ENCODE measurements around the gene HSPB6. TPM values are rescaled to one million over a fixed set of nuclear protein-coding genes. Genes with fewer than 3 reads are reported as not detected.

HSPB6 gene
- total RNA-seq, 1 experiment from 2014 or later = 2.7 TPM

DNA sequence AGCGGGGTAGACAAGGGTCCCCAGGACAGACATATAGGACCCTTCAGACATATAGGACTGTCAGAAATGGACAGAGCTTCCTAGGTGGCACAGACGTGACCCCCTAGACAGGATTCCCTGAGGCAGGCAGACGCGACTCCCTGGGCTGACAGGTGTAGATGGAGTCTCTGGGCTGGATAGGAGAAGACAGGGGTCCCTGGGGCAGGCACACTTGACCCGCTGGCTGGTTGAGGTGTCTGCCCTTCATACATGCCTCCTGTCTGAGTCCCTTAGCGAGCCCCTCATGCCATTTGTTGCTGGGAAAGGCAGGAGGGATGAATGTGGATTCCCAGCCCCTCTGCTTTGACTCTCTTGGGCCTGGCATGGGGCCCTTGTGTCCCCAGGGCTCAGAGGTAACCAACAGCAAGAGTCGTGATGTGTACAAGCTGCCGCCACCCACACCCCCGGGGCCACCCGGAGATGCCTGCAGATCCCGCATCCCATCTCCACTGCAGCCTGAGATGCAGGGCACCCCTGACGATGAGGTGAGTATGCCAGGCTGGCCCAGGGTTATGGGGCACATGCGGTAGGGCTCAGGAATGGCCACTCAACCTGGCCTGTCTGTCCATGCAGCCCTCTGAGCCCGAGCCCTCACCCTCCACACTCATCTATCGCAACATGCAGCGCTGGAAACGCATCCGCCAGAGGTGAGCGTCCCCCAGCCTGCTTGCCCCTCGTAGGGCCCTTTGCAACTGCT lies 3.0 kb downstream of the HSPB6 start:
- no TSS peak for BruUV-seq (replicated peaks)
- TF ChIP-seq, protein P1, sequence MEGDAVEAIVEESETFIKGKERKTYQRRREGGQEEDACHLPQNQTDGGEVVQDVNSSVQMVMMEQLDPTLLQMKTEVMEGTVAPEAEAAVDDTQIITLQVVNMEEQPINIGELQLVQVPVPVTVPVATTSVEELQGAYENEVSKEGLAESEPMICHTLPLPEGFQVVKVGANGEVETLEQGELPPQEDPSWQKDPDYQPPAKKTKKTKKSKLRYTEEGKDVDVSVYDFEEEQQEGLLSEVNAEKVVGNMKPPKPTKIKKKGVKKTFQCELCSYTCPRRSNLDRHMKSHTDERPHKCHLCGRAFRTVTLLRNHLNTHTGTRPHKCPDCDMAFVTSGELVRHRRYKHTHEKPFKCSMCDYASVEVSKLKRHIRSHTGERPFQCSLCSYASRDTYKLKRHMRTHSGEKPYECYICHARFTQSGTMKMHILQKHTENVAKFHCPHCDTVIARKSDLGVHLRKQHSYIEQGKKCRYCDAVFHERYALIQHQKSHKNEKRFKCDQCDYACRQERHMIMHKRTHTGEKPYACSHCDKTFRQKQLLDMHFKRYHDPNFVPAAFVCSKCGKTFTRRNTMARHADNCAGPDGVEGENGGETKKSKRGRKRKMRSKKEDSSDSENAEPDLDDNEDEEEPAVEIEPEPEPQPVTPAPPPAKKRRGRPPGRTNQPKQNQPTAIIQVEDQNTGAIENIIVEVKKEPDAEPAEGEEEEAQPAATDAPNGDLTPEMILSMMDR (conservative IDR thresholded peaks at IDR 0.05) = no peak
- TF ChIP-seq EZH2 (IDR thresholded peaks at IDR 0.05; ENCODE audit: low read depth) = no peak
- Histone ChIP-seq H3K36me3 (ENCODE audit: low read depth) (no peaks in the 10 kb centered on the region), H3F3A (ENCODE audit: insufficient read depth, low read depth) (peaks cover 13% of the 10 kb centered on the region; the same call in 1 of the 2 replicates), H3K9me3 (ENCODE audit: insufficient read depth, low read depth) (no peaks in the 10 kb centered on the region), H3K4me2 (no peak overlapping the region), H3K79me2 (ENCODE audit: low read depth) (peaks cover 13% of the 10 kb centered on the region), H3K4me3 (no peak overlapping the region), H3K27ac (no peak overlapping the region), H3K4me1 (replicated peaks; ENCODE audit: insufficient read depth) (peaks cover 25% of the 10 kb centered on the region), H4K20me1 (ENCODE audit: insufficient read depth) (peaks cover 2% of the 10 kb centered on the region; the same call in 1 of the 2 replicates), H3K9me2 (ENCODE audit: insufficient read depth) (no peaks in the 10 kb centered on the region), H3K27me3 (ENCODE audit: insufficient read depth, low read depth) (no peaks in the 10 kb centered on the region), H2AFZ (no peak overlapping the region)
- DNase-seq = no peak
- ChIA-PET CTCF (no interaction called here), POLR2A (ENCODE audit: unreplicated experiment) (no interaction called here)
- intact Hi-C loops (cut with micrococcal nuclease; ENCODE audit: unreplicated experiment) = no loop called here

DNA sequence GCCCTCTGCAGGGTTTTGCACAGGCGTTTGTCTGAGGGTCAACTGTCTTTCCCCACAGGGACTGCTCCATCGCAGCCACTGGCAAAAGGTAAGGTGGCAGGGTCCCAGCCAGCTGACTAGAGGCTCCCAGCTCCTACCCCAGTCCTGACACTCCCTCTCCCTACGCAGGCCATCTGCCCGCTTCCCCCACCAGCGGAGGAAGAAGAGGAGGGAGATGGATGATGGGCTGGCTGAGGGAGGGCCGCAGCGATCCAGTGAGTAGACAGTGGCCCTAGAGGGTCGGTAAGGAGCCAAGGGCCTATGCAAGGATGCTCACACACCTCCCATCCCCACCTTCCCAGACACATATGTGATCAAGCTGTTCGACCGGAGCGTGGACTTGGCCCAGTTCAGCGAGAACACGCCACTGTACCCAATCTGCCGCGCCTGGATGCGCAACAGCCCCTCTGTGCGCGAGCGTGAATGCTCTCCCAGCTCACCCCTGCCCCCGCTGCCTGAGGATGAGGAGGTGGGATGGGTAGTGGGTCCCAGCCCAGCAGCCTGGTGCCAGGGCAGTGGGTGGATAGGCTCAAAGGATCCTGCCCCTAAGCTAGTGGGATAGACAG lies 4.0 kb downstream of the HSPB6 start:
- POLR2A ChIA-PET (ENCODE audit: unreplicated experiment) = interaction anchor here (0.7 kb wide), 1 partner anchor 196 kb away, joined by 4 read pairs; no protein-coding TSS in a partner anchor
- Histone ChIP-seq H3K27ac (no peak overlapping the region), H2AFZ (no peak overlapping the region), H4K20me1 (ENCODE audit: insufficient read depth) (no peaks in the 10 kb centered on the region), H3K9me2 (ENCODE audit: insufficient read depth) (no peaks in the 10 kb centered on the region), H3K4me2 (no peak overlapping the region), H3K4me3 (no peak overlapping the region), H3K4me1 (replicated peaks; ENCODE audit: insufficient read depth) (peaks cover 25% of the 10 kb centered on the region), H3F3A (ENCODE audit: insufficient read depth, low read depth) (peaks cover 14% of the 10 kb centered on the region), H3K9me3 (ENCODE audit: insufficient read depth, low read depth) (no peaks in the 10 kb centered on the region), H3K36me3 (ENCODE audit: low read depth) (no peaks in the 10 kb centered on the region), H3K27me3 (ENCODE audit: insufficient read depth, low read depth) (no peaks in the 10 kb centered on the region), H3K79me2 (ENCODE audit: low read depth) (peaks cover 11% of the 10 kb centered on the region)
- CTCF ChIA-PET = no interaction called here
- no TSS peak for BruUV-seq (replicated peaks)
- TF ChIP-seq, protein P1 (conservative IDR thresholded peaks at IDR 0.05) = no peak
- no peak for TF ChIP-seq EZH2 (IDR thresholded peaks at IDR 0.05; ENCODE audit: low read depth)
- DNase-seq = no peak
- intact Hi-C loops (cut with micrococcal nuclease; ENCODE audit: unreplicated experiment) = no loop called here

DNA sequence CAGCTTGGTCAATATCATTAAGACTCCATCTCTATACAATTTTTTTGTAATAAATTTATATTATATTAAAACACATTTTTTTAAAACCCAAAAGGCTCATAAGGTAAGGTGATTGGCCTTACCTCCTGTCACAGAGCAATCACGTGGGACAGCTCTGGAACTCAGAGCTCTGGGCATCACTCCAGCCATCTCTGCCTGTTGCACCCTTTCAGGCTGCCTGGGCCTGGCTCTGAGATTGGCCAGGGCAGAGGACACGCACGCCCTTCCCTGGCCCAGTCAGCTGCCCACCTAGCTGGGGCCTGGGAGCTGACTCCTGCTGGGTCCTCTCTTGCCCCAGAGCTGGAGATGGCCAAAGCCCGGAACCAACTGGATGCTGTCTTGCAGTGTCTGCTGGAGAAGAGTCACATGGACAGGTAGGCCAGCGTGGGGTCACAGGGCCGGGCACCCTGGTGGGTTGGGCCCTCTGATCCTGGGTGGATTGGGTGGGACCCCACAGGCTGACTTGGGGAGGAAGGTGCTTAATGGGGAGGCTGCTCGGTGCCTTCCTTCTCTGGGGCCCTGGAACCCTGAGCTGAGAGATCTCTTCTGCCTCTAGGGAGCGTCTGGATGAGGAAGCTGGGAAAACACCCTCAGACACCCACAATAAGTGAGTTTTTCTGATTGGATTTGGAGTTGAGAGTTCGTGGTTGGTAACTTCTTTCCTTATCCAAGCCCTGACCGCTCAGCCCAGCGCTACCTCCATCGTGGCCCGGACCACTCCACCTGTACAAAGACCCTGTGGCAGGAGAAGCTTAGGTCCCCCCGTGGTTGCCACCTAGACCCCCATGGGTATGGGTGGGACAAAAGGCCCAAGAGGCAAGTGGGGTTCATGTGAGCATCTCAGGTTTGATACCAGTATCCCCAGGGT lies 4.7 kb downstream of the HSPB6 start:
- Histone ChIP-seq H3F3A (ENCODE audit: insufficient read depth, low read depth) (peaks cover 17% of the 10 kb centered on the region), H3K36me3 (ENCODE audit: low read depth) (no peaks in the 10 kb centered on the region), H3K9me3 (ENCODE audit: insufficient read depth, low read depth) (no peaks in the 10 kb centered on the region), H2AFZ (no peak overlapping the region), H3K79me2 (ENCODE audit: low read depth) (peaks cover 15% of the 10 kb centered on the region), H3K27ac (no peak overlapping the region), H3K9me2 (ENCODE audit: insufficient read depth) (no peaks in the 10 kb centered on the region), H3K4me3 (no peak overlapping the region), H4K20me1 (ENCODE audit: insufficient read depth) (no peaks in the 10 kb centered on the region), H3K4me2 (no peak overlapping the region), H3K27me3 (ENCODE audit: insufficient read depth, low read depth) (no peaks in the 10 kb centered on the region), H3K4me1 (replicated peaks; ENCODE audit: insufficient read depth) (peaks cover 27% of the 10 kb centered on the region)
- TF ChIP-seq, protein P1 (conservative IDR thresholded peaks at IDR 0.05) = no peak
- TF ChIP-seq EZH2 (IDR thresholded peaks at IDR 0.05; ENCODE audit: low read depth) = no peak
- BruUV-seq (replicated peaks) = no TSS peak
- ChIA-PET POLR2A (ENCODE audit: unreplicated experiment) (interaction anchor here (0.7 kb wide), 1 partner anchor 196 kb away, joined by 4 read pairs; no protein-coding TSS in a partner anchor), CTCF (no interaction called here)
- no peak for DNase-seq
- intact Hi-C loops (cut with micrococcal nuclease; ENCODE audit: unreplicated experiment) = no loop called here
